ENCODE results near the gene TMEM184C. TPM values are rescaled to one million over a fixed set of nuclear protein-coding genes. Genes with fewer than 3 reads are reported as not detected.

Gene TMEM184C
- polyA plus RNA-seq, 2 donors: 3.0 to 6.8 TPM

DNA sequence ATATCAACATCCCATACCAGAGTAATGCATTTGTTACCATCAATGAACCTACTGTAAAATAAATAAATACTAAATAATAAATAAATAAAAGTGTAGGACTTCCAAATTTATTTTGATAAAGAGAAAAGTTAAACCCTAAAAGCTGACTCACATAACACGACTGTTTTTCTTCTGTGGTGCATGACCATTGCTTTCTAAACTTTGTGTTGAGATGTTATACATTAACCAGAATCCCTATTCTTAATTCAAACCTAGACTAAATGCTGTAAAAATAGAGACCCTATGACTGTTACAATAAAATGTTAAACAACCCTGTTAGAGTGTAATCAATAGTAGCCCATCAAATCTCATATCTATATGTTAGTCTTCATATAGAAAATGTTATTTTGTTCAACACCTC, 87.6 kb downstream of the TMEM184C start:
- H3K4me1 ChIP-seq (ENCODE audit: control insufficient read depth in 2 of 2, insufficient read depth in 2 of 2, low read length in 1 of 2): no peaks in the 10 kb centered on the region
- H3K4me3 ChIP-seq (ENCODE audit: low read depth in 1 of 2, low read length in 2 of 2): no peak overlapping the region
- no peaks in the 10 kb centered on the region for H3K36me3 ChIP-seq (ENCODE audit: control insufficient read depth in 2 of 2, insufficient read depth in 2 of 2, low read length in 1 of 2)
- H3K27me3 ChIP-seq (ENCODE audit: control insufficient read depth in 1 of 2, insufficient read depth in 2 of 2, low read length in 2 of 2): no peaks in the 10 kb centered on the region
- H3K27ac ChIP-seq (ENCODE audit: low read depth in 2 of 2, low read length in 1 of 2): no peak overlapping the region
- no peaks in the 10 kb centered on the region for H3K9me3 ChIP-seq (ENCODE audit: control insufficient read depth in 2 of 2, insufficient read depth in 1 of 2, low read depth in 1 of 2, low read length in 1 of 2)
- WGBS, 2 donors: 55 to 68% methylated on average over 1 of the region's 1 CpG

- Histone ChIP-seq H3K36me3 (ENCODE audit: control insufficient read depth in 2 of 2, insufficient read depth in 2 of 2, low read length in 1 of 2) (no peaks in the 10 kb centered on the region), H3K4me1 (ENCODE audit: control insufficient read depth in 2 of 2, insufficient read depth in 2 of 2, low read length in 1 of 2) (no peaks in the 10 kb centered on the region), H3K4me3 (ENCODE audit: low read depth in 1 of 2, low read length in 2 of 2) (no peak overlapping the region), H3K27me3 (ENCODE audit: control insufficient read depth in 1 of 2, insufficient read depth in 2 of 2, low read length in 2 of 2) (no peaks in the 10 kb centered on the region), H3K27ac (ENCODE audit: low read depth in 2 of 2, low read length in 1 of 2) (peak overlapping the region in 1 of 2 donors; percentile 49), H3K9me3 (ENCODE audit: control insufficient read depth in 2 of 2, insufficient read depth in 1 of 2, low read depth in 1 of 2, low read length in 1 of 2) (no peaks in the 10 kb centered on the region)
- WGBS, 2 donors: 40 to 44% methylated on average over 7 of the region's 7 CpGs
Measured at GRCh38 chr4:147707892-147708672, 90.9 kb downstream of the TMEM184C start.

- no peaks in the 10 kb centered on the region for H3K9me3 ChIP-seq (ENCODE audit: control insufficient read depth in 2 of 2, insufficient read depth in 1 of 2, low read depth in 1 of 2, low read length in 1 of 2)
- WGBS, 2 donors: 94 to 95% methylated on average over 5 of the region's 5 CpGs
- no peaks in the 10 kb centered on the region for H3K4me1 ChIP-seq (ENCODE audit: control insufficient read depth in 2 of 2, insufficient read depth in 2 of 2, low read length in 1 of 2)
- no peaks in the 10 kb centered on the region for H3K27me3 ChIP-seq (ENCODE audit: control insufficient read depth in 1 of 2, insufficient read depth in 2 of 2, low read length in 2 of 2)
- no peaks in the 10 kb centered on the region for H3K36me3 ChIP-seq (ENCODE audit: control insufficient read depth in 2 of 2, insufficient read depth in 2 of 2, low read length in 1 of 2)
- H3K27ac ChIP-seq (ENCODE audit: low read depth in 2 of 2, low read length in 1 of 2): no peak overlapping the region
- H3K4me3 ChIP-seq (ENCODE audit: low read depth in 1 of 2, low read length in 2 of 2): no peak overlapping the region
Measured at GRCh38 chr4:147709999-147710398, 92.8 kb downstream of the TMEM184C start.

- H3K27ac ChIP-seq (ENCODE audit: low read depth in 2 of 2, low read length in 1 of 2): no peak overlapping the region
- H3K36me3 ChIP-seq (ENCODE audit: control insufficient read depth in 2 of 2, insufficient read depth in 2 of 2, low read length in 1 of 2): no peaks in the 10 kb centered on the region
- WGBS, 2 donors: 92 to 93% methylated on average over 8 of the region's 8 CpGs
- no peaks in the 10 kb centered on the region for H3K9me3 ChIP-seq (ENCODE audit: control insufficient read depth in 2 of 2, insufficient read depth in 1 of 2, low read depth in 1 of 2, low read length in 1 of 2)
- no peaks in the 10 kb centered on the region for H3K4me1 ChIP-seq (ENCODE audit: control insufficient read depth in 2 of 2, insufficient read depth in 2 of 2, low read length in 1 of 2)
- no peaks in the 10 kb centered on the region for H3K27me3 ChIP-seq (ENCODE audit: control insufficient read depth in 1 of 2, insufficient read depth in 2 of 2, low read length in 2 of 2)
- no peak overlapping the region for H3K4me3 ChIP-seq (ENCODE audit: low read depth in 1 of 2, low read length in 2 of 2)
Measured at GRCh38 chr4:147714575-147715401, 97.6 kb downstream of the TMEM184C start.

GRCh38 chr4:147717878-147718277, 100.7 kb downstream of the TMEM184C start:
- no peaks in the 10 kb centered on the region for H3K36me3 ChIP-seq (ENCODE audit: control insufficient read depth in 2 of 2, insufficient read depth in 2 of 2, low read length in 1 of 2)
- 67 to 77% methylated on average over 1 of the region's 1 CpG for WGBS, 2 donors
- no peak overlapping the region for H3K4me3 ChIP-seq (ENCODE audit: low read depth in 1 of 2, low read length in 2 of 2)
- no peaks in the 10 kb centered on the region for H3K27me3 ChIP-seq (ENCODE audit: control insufficient read depth in 1 of 2, insufficient read depth in 2 of 2, low read length in 2 of 2)
- no peak overlapping the region for H3K27ac ChIP-seq (ENCODE audit: low read depth in 2 of 2, low read length in 1 of 2)
- no peaks in the 10 kb centered on the region for H3K9me3 ChIP-seq (ENCODE audit: control insufficient read depth in 2 of 2, insufficient read depth in 1 of 2, low read depth in 1 of 2, low read length in 1 of 2)
- no peaks in the 10 kb centered on the region for H3K4me1 ChIP-seq (ENCODE audit: control insufficient read depth in 2 of 2, insufficient read depth in 2 of 2, low read length in 1 of 2)

Other genes with a start within 250 kb of the TMEM184C start
- gene EDNRA, start 136.3 kb upstream of the TMEM184C start, polyA plus RNA-seq: 1 to 10 TPM in 1 of 2 donors, under 1 TPM in 1; 0.49 to 1.6 TPM
- 1 to 10 TPM; 3.6 to 4.5 TPM for gene PRMT9, start 66.8 kb downstream of the TMEM184C start, polyA plus RNA-seq
- 10 to 100 TPM; 31.2 to 53.9 TPM for gene ARHGAP10, start 114.7 kb downstream of the TMEM184C start, polyA plus RNA-seq

Data from esophagus (tissue), 2 donors.